Measurements from ENCODE around the gene COG3.

The COG3 gene

GRCh38 chr13:45474584-45475454, 10.1 kb downstream of the COG3 start:
- no peak for TF ChIP-seq CTCF (IDR thresholded peaks at IDR 0.05)

GRCh38 chr13:45479661-45480060, 14.9 kb downstream of the COG3 start:
- no peak for TF ChIP-seq CTCF (IDR thresholded peaks at IDR 0.05)

- no peak for TF ChIP-seq CTCF (IDR thresholded peaks at IDR 0.05)
Observed at GRCh38 chr13:45481688-45482087, 16.9 kb downstream of the COG3 start.

- TF ChIP-seq CTCF (IDR thresholded peaks at IDR 0.05) = no peak
Observed at GRCh38 chr13:45482571-45483173, 17.9 kb downstream of the COG3 start.

- no peak for TF ChIP-seq CTCF (IDR thresholded peaks at IDR 0.05)
Observed at GRCh38 chr13:45487604-45488003, 22.9 kb downstream of the COG3 start.

GRCh38 chr13:45490068-45490467, 25.3 kb downstream of the COG3 start:
- no peak for TF ChIP-seq CTCF (IDR thresholded peaks at IDR 0.05)

- no peak for TF ChIP-seq CTCF (IDR thresholded peaks at IDR 0.05)
Observed at GRCh38 chr13:45492538-45492937, 27.8 kb downstream of the COG3 start.

Data from LNCAP (cell line).